H9 (cell line): ENCODE data around the gene AS3MT. TPM values are rescaled to one million over a fixed set of nuclear protein-coding genes. Genes with fewer than 3 reads are reported as not detected.

Experiments used
- DNase-seq: peaks from one replicate; pipeline ENCODE4 v3.0.0-alpha.2; 2017
- H2AFZ ChIP-seq: one replicate; pipeline ENCODE4 v1.6.1; 2013; ENCODE audit warnings: mild to moderate bottlenecking, low read length, control low read depth, moderate library complexity
- H2AK5ac ChIP-seq: 2 replicates; pipeline ENCODE4 v1.6.1; 2013; ENCODE audit warnings: low read length, control low read depth, mixed read lengths; ENCODE audit not compliant: insufficient read length
- H2BK120ac ChIP-seq: one replicate; pipeline ENCODE4 v1.6.1; 2013; ENCODE audit warnings: low read depth, mild to moderate bottlenecking, low read length, control low read depth, inconsistent platforms; ENCODE audit not compliant: poor library complexity, severe bottlenecking
- H2BK12ac ChIP-seq: 2 replicates; pipeline ENCODE4 v1.6.1; 2013; ENCODE audit warnings: low read length, control low read depth, mixed read lengths, low read depth; ENCODE audit not compliant: insufficient read length
- H2BK15ac ChIP-seq: 2 replicates; pipeline ENCODE4 v1.6.1; 2013; ENCODE audit warnings: low read depth, low read length, control low read depth
- H2BK20ac ChIP-seq: one replicate; pipeline ENCODE4 v1.6.1; 2013; ENCODE audit warnings: low read depth, mild to moderate bottlenecking, low read length, control low read depth, inconsistent platforms; ENCODE audit not compliant: poor library complexity, severe bottlenecking
- H2BK5ac ChIP-seq: 2 replicates; pipeline ENCODE4 v1.6.1; 2013; ENCODE audit warnings: low read length, control low read depth, mixed read lengths; ENCODE audit not compliant: insufficient read length
- H3K14ac ChIP-seq: 2 replicates; pipeline ENCODE4 v1.6.1; 2013; ENCODE audit warnings: low read length, control low read depth; ENCODE audit not compliant: insufficient read depth
- H3K18ac ChIP-seq: 2 replicates; pipeline ENCODE4 v1.6.1; 2013; ENCODE audit warnings: low read depth, mild to moderate bottlenecking, mixed read lengths, low read length, control low read depth; ENCODE audit not compliant: insufficient read length
- H3K23ac ChIP-seq: 2 replicates; pipeline ENCODE4 v1.6.1; 2013; ENCODE audit warnings: low read length, control low read depth, mixed read lengths, low read depth; ENCODE audit not compliant: insufficient read length
- H3K23me2 ChIP-seq: 2 replicates; pipeline ENCODE4 v1.6.1; 2013; ENCODE audit warnings: low read depth, mild to moderate bottlenecking, mixed read lengths, low read length, control low read depth; ENCODE audit not compliant: insufficient read length, poor library complexity, severe bottlenecking
- H3K27ac ChIP-seq: 2 replicates; pipeline ENCODE4 v1.5.1; 2013; ENCODE audit warnings: low read length, control low read depth, mixed read lengths, low read depth; ENCODE audit not compliant: insufficient read length
- H3K27me3 ChIP-seq: 2 replicates; pipeline ENCODE4 v1.6.1; 2013; ENCODE audit warnings: low read length, control low read depth, inconsistent platforms; ENCODE audit not compliant: insufficient read depth
- H3K4ac ChIP-seq: 2 replicates; pipeline ENCODE4 v1.6.1; 2013; ENCODE audit warnings: low read depth, mild to moderate bottlenecking, control low read depth, inconsistent platforms, low read length, moderate library complexity
- H3K4me1 ChIP-seq: 2 replicates; pipeline ENCODE4 v1.6.1; 2013; ENCODE audit warnings: low read length, control low read depth, inconsistent platforms; ENCODE audit not compliant: insufficient read depth
- H3K4me2 ChIP-seq: 2 replicates; pipeline ENCODE4 v1.6.1; 2013; ENCODE audit warnings: low read length, control low read depth, mixed read lengths; ENCODE audit not compliant: insufficient read length, insufficient read depth
- H3K56ac ChIP-seq: 2 replicates; pipeline ENCODE4 v1.6.1; 2013; ENCODE audit warnings: low read depth, mild to moderate bottlenecking, mixed read lengths, low read length, control low read depth; ENCODE audit not compliant: insufficient read length
- H3K79me1 ChIP-seq: 2 replicates; pipeline ENCODE4 v1.6.1; 2013; ENCODE audit warnings: low read depth, mild to moderate bottlenecking, moderate library complexity, low read length, control low read depth, inconsistent platforms; ENCODE audit not compliant: insufficient read depth, poor library complexity, severe bottlenecking
- H3K79me2 ChIP-seq: 2 replicates; pipeline ENCODE4 v1.6.1; 2013; ENCODE audit warnings: low read length, control low read depth, inconsistent platforms; ENCODE audit not compliant: insufficient read depth
- H3K9ac ChIP-seq: 2 replicates; pipeline ENCODE4 v1.6.1; 2013; ENCODE audit warnings: low read length, control low read depth, mixed read lengths; ENCODE audit not compliant: insufficient read length; ENCODE audit errors: extremely low read depth
- H3K9me3 ChIP-seq: one replicate; pipeline ENCODE4 v1.6.1; 2013; ENCODE audit warnings: low read depth, low read length, inconsistent platforms; ENCODE audit not compliant: control insufficient read depth
- H3T11ph ChIP-seq: one replicate; pipeline ENCODE4 v1.6.1; 2013; ENCODE audit warnings: mild to moderate bottlenecking, low read length, control low read depth, inconsistent platforms
- H4K20me1 ChIP-seq: one replicate; pipeline ENCODE4 v1.6.1; 2013; ENCODE audit not compliant: control insufficient read depth, insufficient read length, insufficient read depth
- H4K5ac ChIP-seq: 2 replicates; pipeline ENCODE4 v1.6.1; 2013; ENCODE audit warnings: low read depth, mild to moderate bottlenecking, mixed read lengths, low read length, control low read depth; ENCODE audit not compliant: insufficient read length
- H4K8ac ChIP-seq: replicated peaks from 2 replicates; pipeline ENCODE4 v1.6.1; 2013; ENCODE audit warnings: low read length, control low read depth, mixed read lengths, low read depth; ENCODE audit not compliant: insufficient read length
- H4K91ac ChIP-seq: 2 replicates; pipeline ENCODE4 v1.6.1; 2013; ENCODE audit warnings: low read depth, mild to moderate bottlenecking, moderate library complexity, mixed read lengths, low read length, control low read depth; ENCODE audit not compliant: insufficient read length
- H3K27ac Mint-ChIP-seq, 3 experiments: 2 replicates in 2 of 3; 3 replicates in 1 of 3; pipeline ENCODE4 v1.8.0; 2020 to 2021; ENCODE audit warnings: mixed read lengths in 3 of 3, mild to moderate bottlenecking in 1 of 3, moderate library complexity in 1 of 3
- H3K27me3 Mint-ChIP-seq: 2 replicates; pipeline ENCODE4 v1.8.0; 2021; ENCODE audit warnings: low read depth, mild to moderate bottlenecking, moderate library complexity, mixed read lengths
- H3K36me3 Mint-ChIP-seq, 3 experiments: 2 replicates in 2 of 3; 3 replicates in 1 of 3; pipeline ENCODE4 v1.8.0; 2020 to 2021; ENCODE audit warnings: low read depth in 3 of 3, mixed read lengths in 3 of 3; ENCODE audit not compliant: insufficient read depth in 1 of 3
- H3K4me1 Mint-ChIP-seq, 2 experiments: 2 replicates each; pipeline ENCODE4 v1.8.0; 2020; ENCODE audit warnings: mixed read lengths in 2 of 2
- H3K4me3 Mint-ChIP-seq, 2 experiments: 2 replicates in 1 of 2; 3 replicates in 1 of 2; pipeline ENCODE4 v1.8.0; 2020 to 2021; ENCODE audit warnings: mild to moderate bottlenecking in 2 of 2, mixed read lengths in 2 of 2, moderate library complexity in 1 of 2
- H3K9me3 Mint-ChIP-seq, 2 experiments: 2 replicates in 1 of 2; 3 replicates in 1 of 2; pipeline ENCODE4 v1.8.0; 2020; ENCODE audit warnings: mild to moderate bottlenecking in 2 of 2, mixed read lengths in 2 of 2, moderate library complexity in 1 of 2
- WGBS: extraction: QIAGEN DNeasy Blood & Tissue Kit; methylation state at CpG from one replicate; pipeline ENCODE4 v1.1.7; 2013; ENCODE audit warnings: missing lambda C conversion rate, low lambda C conversion rate, mixed read lengths; ENCODE audit not compliant: insufficient read length; ENCODE audit errors: extremely low coverage; 5-methylcytosine and 5-hydroxymethylcytosine counted together
- total RNA-seq: library from RNA; stranded (reverse); gene quantifications from 2 replicates; pipeline ENCODE4 v1.2.1, GENCODE V29; 2021
- TF ChIP-seq, protein P1 (sequence below): fragments of 200-600 bp; sonication (generic); conservative IDR thresholded peaks from 3 replicates; pipeline ENCODE4 v1.8.0; 2021; ENCODE audit warnings: antibody characterized with exemption, mild to moderate bottlenecking

The AS3MT gene
- total RNA-seq, 1 experiment from 2014 or later, result 16.4 TPM

DNA sequence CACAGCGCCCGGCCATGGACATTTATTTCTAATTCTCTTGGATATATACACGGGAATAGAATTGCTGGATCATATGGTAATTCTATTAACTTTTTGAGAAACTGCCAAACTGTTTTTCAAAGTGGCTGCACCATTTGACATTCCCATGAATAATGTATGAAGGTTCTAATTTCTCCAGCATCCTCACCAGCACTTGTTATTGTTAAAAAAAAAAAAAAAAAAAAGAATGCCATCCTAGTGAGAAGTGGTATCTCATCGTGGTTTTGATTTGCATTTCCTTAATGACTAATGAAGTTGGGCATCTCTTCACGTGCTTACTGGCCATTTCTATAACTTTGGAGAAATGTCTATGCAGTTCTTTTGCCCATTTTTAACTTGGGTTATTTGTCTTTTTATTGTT is 62.4 kb downstream of the AS3MT start:
- no peaks in the 10 kb centered on the region for H3K4me1 ChIP-seq
- no peaks in the 10 kb centered on the region for H3K79me1 ChIP-seq
- no CpG with 5 or more reads among the region's 5 CpGs for WGBS
- H3K27me3 Mint-ChIP-seq, result no peaks in the 10 kb centered on the region
- H3K4me1 Mint-ChIP-seq, result no peaks in the 10 kb centered on the region
- H4K8ac ChIP-seq, result no peak overlapping the region
- no peak overlapping the region for H2AFZ ChIP-seq
- no peak overlapping the region for H3K56ac ChIP-seq
- no peak overlapping the region for H3K27ac ChIP-seq
- H3K4me3 Mint-ChIP-seq, result no peak overlapping the region
- H3T11ph ChIP-seq, result no peak overlapping the region
- no peak overlapping the region for H3K4me2 ChIP-seq
- no peak overlapping the region for H2BK5ac ChIP-seq
- no peak for DNase-seq
- no peak overlapping the region for H3K27ac Mint-ChIP-seq
- H3K18ac ChIP-seq, result no peak overlapping the region
- H3K14ac ChIP-seq, result no peak overlapping the region
- H4K20me1 ChIP-seq, result no peaks in the 10 kb centered on the region
- H2BK15ac ChIP-seq, result no peak overlapping the region
- peaks cover 0 to 3% of the 10 kb centered on the region in 2 experiments; a peak in 3 of 5 replicates for H3K9me3 Mint-ChIP-seq
- H2BK120ac ChIP-seq, result no peak overlapping the region
- no peaks in the 10 kb centered on the region for H3K27me3 ChIP-seq
- H3K9me3 ChIP-seq, result no peaks in the 10 kb centered on the region
- H2AK5ac ChIP-seq, result no peak overlapping the region
- no peak overlapping the region for H2BK20ac ChIP-seq
- H4K91ac ChIP-seq, result no peak overlapping the region
- no peak overlapping the region for H3K9ac ChIP-seq
- no peak overlapping the region for H3K23ac ChIP-seq
- TF ChIP-seq, protein P1, sequence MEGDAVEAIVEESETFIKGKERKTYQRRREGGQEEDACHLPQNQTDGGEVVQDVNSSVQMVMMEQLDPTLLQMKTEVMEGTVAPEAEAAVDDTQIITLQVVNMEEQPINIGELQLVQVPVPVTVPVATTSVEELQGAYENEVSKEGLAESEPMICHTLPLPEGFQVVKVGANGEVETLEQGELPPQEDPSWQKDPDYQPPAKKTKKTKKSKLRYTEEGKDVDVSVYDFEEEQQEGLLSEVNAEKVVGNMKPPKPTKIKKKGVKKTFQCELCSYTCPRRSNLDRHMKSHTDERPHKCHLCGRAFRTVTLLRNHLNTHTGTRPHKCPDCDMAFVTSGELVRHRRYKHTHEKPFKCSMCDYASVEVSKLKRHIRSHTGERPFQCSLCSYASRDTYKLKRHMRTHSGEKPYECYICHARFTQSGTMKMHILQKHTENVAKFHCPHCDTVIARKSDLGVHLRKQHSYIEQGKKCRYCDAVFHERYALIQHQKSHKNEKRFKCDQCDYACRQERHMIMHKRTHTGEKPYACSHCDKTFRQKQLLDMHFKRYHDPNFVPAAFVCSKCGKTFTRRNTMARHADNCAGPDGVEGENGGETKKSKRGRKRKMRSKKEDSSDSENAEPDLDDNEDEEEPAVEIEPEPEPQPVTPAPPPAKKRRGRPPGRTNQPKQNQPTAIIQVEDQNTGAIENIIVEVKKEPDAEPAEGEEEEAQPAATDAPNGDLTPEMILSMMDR, result no peak
- no peaks in the 10 kb centered on the region for H3K23me2 ChIP-seq
- H4K5ac ChIP-seq, result no peak overlapping the region
- H3K79me2 ChIP-seq, result no peaks in the 10 kb centered on the region; the same call in 1 of the 2 replicates
- no peak overlapping the region for H3K4ac ChIP-seq
- H3K36me3 Mint-ChIP-seq, result peaks cover 10 to 13% (median 12%) of the 10 kb centered on the region in 3 experiments
- H2BK12ac ChIP-seq, result no peak overlapping the region
